Caco-2 (cell line): ENCODE results near the gene CKAP2L. TPM values are rescaled to one million over a fixed set of nuclear protein-coding genes. Genes with fewer than 3 reads are reported as not detected.

ENCODE experiments used
- BruUV-seq: library from RNA; stranded (reverse); fragments of 400-500 nt; replicated peaks from 2 replicates; lab custom pipeline; 2021; lab: Mats Ljungman, UMichigan
- CTCF ChIA-PET: fragments of 300-600 bp; sonication (Branson Sonifier 250); formaldehyde crosslinking; loops from one replicate; lab custom pipeline; 2022; ENCODE audit warnings: antibody characterized with exemption; lab: Charles Lee
- POLR2A ChIA-PET: fragments of 300-600 bp; sonication (Branson Sonifier 250); formaldehyde crosslinking; loops from one replicate; lab custom pipeline; 2022; ENCODE audit warnings: antibody characterized with exemption; lab: Charles Lee
- DNase-seq, 2 experiments: peaks; one replicate each; pipeline versions ENCODE4 v3.0.0 to v3.0.0-alpha.2; 2020 to 2022
- H3K27me3 ChIP-seq: replicated peaks from 2 replicates; pipeline ENCODE4 v1.6.0; 2011; ENCODE audit warnings: low read length; ENCODE audit not compliant: control insufficient read depth, insufficient read depth
- H3K36me3 ChIP-seq: 2 replicates; pipeline ENCODE4 v1.5.1; 2011; ENCODE audit warnings: low read length; ENCODE audit not compliant: control insufficient read depth, insufficient read depth
- H3K4me1 ChIP-seq: fragments of 250-450 bp; sonication (Bioruptor Pico); 2 replicates; pipeline ENCODE4 v1.5.1; 2020; ENCODE audit warnings: mild to moderate bottlenecking
- H3K4me3 ChIP-seq: 2 replicates; pipeline ENCODE4 v1.5.1; 2011; ENCODE audit warnings: low read depth, mild to moderate bottlenecking, control low read depth, low read length
- H3K9me3 ChIP-seq: fragments of 250-450 bp; sonication (Bioruptor Pico); 2 replicates; pipeline ENCODE4 v1.5.1; 2020; ENCODE audit warnings: mild to moderate bottlenecking, moderate library complexity
- H3K27ac Mint-ChIP-seq: one replicate; pipeline ENCODE4 v1.8.0; 2022; ENCODE audit warnings: mixed read lengths; ENCODE audit not compliant: unreplicated experiment
- H3K27me3 Mint-ChIP-seq: one replicate; pipeline ENCODE4 v1.8.0; 2022; ENCODE audit warnings: mixed read lengths; ENCODE audit not compliant: insufficient read depth, unreplicated experiment
- H3K36me3 Mint-ChIP-seq: one replicate; pipeline ENCODE4 v1.8.0; 2022; ENCODE audit warnings: mild to moderate bottlenecking, mixed read lengths; ENCODE audit not compliant: insufficient read depth, unreplicated experiment
- H3K4me1 Mint-ChIP-seq: one replicate; pipeline ENCODE4 v1.8.0; 2022; ENCODE audit warnings: low read depth, mixed read lengths; ENCODE audit not compliant: unreplicated experiment
- H3K4me3 Mint-ChIP-seq: one replicate; pipeline ENCODE4 v1.8.0; 2022; ENCODE audit warnings: mild to moderate bottlenecking, moderate library complexity, mixed read lengths; ENCODE audit not compliant: unreplicated experiment
- H3K9me3 Mint-ChIP-seq: one replicate; pipeline ENCODE4 v1.8.0; 2022; ENCODE audit warnings: mixed read lengths; ENCODE audit not compliant: unreplicated experiment
- intact Hi-C: fragments of 100-400 bp; cut with micrococcal nuclease; formaldehyde crosslinking; loops from one replicate; pipeline ENCODE4 v1.10.0; 2022; ENCODE audit not compliant: unreplicated experiment
- total RNA-seq: library from RNA; stranded (reverse); gene quantifications from 2 replicates; pipeline ENCODE4 v1.2.3, GENCODE V29; 2022
- TF ChIP-seq, protein P1 (sequence below), 2 experiments: fragments of 200-600 bp in 1 of 2; IDR thresholded peaks; 1 replicate in 1 of 2; 2 replicates in 1 of 2; pipeline versions ENCODE4 v1.5.1 to v1.8.0; 2011 to 2022; ENCODE audit warnings: antibody characterized with exemption in 1 of 2, control low read depth in 1 of 2, inconsistent platforms in 1 of 2, low read depth in 1 of 2, low read length in 1 of 2, mild to moderate bottlenecking in 1 of 2, moderate library complexity in 1 of 2; ENCODE audit not compliant: insufficient read depth in 1 of 2, severe bottlenecking in 1 of 2, unreplicated experiment in 1 of 2

CKAP2L gene
- total RNA-seq, 1 experiment from 2014 or later: 20.7 TPM

GRCh38 chr2:112693596-112693995, 70.8 kb downstream of the CKAP2L start:
- DNase-seq: no peak
- H3K9me3 Mint-ChIP-seq: no peaks in the 10 kb centered on the region
- no peaks in the 10 kb centered on the region for H3K27me3 Mint-ChIP-seq
- Histone ChIP-seq H3K4me1 (peaks cover 10% of the 10 kb centered on the region), H3K9me3 (no peaks in the 10 kb centered on the region), H3K27me3 (no peaks in the 10 kb centered on the region), H3K36me3 (no peaks in the 10 kb centered on the region), H3K4me3 (no peak overlapping the region)
- intact Hi-C loops: loop anchor here (5.0 kb wide), 1 partner anchor 46 kb away; the partner anchor contains the start of gene SLC20A1
- TF ChIP-seq, protein P1, sequence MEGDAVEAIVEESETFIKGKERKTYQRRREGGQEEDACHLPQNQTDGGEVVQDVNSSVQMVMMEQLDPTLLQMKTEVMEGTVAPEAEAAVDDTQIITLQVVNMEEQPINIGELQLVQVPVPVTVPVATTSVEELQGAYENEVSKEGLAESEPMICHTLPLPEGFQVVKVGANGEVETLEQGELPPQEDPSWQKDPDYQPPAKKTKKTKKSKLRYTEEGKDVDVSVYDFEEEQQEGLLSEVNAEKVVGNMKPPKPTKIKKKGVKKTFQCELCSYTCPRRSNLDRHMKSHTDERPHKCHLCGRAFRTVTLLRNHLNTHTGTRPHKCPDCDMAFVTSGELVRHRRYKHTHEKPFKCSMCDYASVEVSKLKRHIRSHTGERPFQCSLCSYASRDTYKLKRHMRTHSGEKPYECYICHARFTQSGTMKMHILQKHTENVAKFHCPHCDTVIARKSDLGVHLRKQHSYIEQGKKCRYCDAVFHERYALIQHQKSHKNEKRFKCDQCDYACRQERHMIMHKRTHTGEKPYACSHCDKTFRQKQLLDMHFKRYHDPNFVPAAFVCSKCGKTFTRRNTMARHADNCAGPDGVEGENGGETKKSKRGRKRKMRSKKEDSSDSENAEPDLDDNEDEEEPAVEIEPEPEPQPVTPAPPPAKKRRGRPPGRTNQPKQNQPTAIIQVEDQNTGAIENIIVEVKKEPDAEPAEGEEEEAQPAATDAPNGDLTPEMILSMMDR (IDR thresholded peaks at IDR 0.05; ENCODE audit: insufficient read depth in 1 of 2, low read depth in 1 of 2, low read length in 1 of 2, severe bottlenecking in 1 of 2, unreplicated experiment in 1 of 2): no peak
- ChIA-PET CTCF (interaction anchor here (1.6 kb wide), 1 partner anchor 48 kb away, joined by 9 read pairs; the partner anchor contains the start of gene SLC20A1), POLR2A (no interaction called here)
- no peak overlapping the region for H3K27ac Mint-ChIP-seq
- BruUV-seq: no TSS peak
- no peaks in the 10 kb centered on the region for H3K36me3 Mint-ChIP-seq
- no peak overlapping the region for H3K4me3 Mint-ChIP-seq
- H3K4me1 Mint-ChIP-seq: peaks cover 16% of the 10 kb centered on the region

DNA sequence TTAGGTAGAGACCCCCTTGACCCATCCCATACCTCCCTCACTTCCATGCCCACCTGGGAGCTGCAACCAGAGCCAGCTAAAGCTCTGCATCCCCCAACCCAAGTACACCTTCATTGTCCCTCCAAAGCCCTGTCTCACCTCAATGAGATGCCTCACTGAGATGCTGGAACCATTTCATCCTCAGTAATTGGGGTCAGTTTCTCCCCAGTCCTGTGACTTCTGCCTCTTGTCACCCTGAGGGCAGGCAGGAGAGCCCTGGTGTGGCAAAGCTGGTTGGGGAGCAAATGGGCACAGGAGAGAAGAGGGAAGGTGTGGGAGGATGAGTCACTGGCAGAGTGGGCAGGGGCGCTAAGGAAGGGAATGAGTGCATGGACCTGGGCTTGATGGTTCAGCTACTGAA, 71.5 kb downstream of the CKAP2L start:
- Histone ChIP-seq H3K27me3 (no peaks in the 10 kb centered on the region), H3K36me3 (no peaks in the 10 kb centered on the region), H3K4me1 (peaks cover 10% of the 10 kb centered on the region), H3K4me3 (no peak overlapping the region), H3K9me3 (no peaks in the 10 kb centered on the region)
- H3K36me3 Mint-ChIP-seq: no peaks in the 10 kb centered on the region
- no peaks in the 10 kb centered on the region for H3K27me3 Mint-ChIP-seq
- intact Hi-C loops: loop anchor here (1.0 to 5.0 kb wide), 2 partner anchors 33 to 46 kb away; partner anchors contain the start of gene SLC20A1
- H3K9me3 Mint-ChIP-seq: no peaks in the 10 kb centered on the region
- DNase-seq: no peak
- no peak overlapping the region for H3K4me3 Mint-ChIP-seq
- CTCF ChIA-PET: interaction anchor here (1.3 to 1.6 kb wide), 3 partner anchors 33 to 66 kb away, joined by 6 to 17 read pairs (median 9); partner anchors contain the start of gene SLC20A1
- BruUV-seq: no TSS peak
- POLR2A ChIA-PET: interaction anchor here (0.8 kb wide), 1 partner anchor 34 kb away, joined by 3 read pairs; no protein-coding TSS in a partner anchor
- TF ChIP-seq, protein P1 (IDR thresholded peaks at IDR 0.05; ENCODE audit: insufficient read depth in 1 of 2, low read depth in 1 of 2, low read length in 1 of 2, severe bottlenecking in 1 of 2, unreplicated experiment in 1 of 2): no peak
- H3K27ac Mint-ChIP-seq: peak overlapping the region; percentile 17
- peaks cover 16% of the 10 kb centered on the region for H3K4me1 Mint-ChIP-seq

- H3K4me3 Mint-ChIP-seq: no peak overlapping the region
- DNase-seq: peak; percentile 72 to 86
- POLR2A ChIA-PET: interaction anchor here (0.8 kb wide), 1 partner anchor 34 kb away, joined by 3 read pairs; no protein-coding TSS in a partner anchor
Observed at GRCh38 chr2:112692495-112692911, 71.9 kb downstream of the CKAP2L start.

More at GRCh38 chr2:112692495-112692911, 71.9 kb downstream of the CKAP2L start:
- Mint-ChIP-seq H3K27ac (peak overlapping the region; percentile 17), H3K4me1 (peaks cover 16% of the 10 kb centered on the region), H3K27me3 (no peaks in the 10 kb centered on the region), H3K36me3 (no peaks in the 10 kb centered on the region), H3K9me3 (no peaks in the 10 kb centered on the region)
- Histone ChIP-seq H3K9me3 (no peaks in the 10 kb centered on the region), H3K27me3 (no peaks in the 10 kb centered on the region), H3K36me3 (no peaks in the 10 kb centered on the region), H3K4me1 (peaks cover 10% of the 10 kb centered on the region), H3K4me3 (no peak overlapping the region)
- intact Hi-C loops: loop anchor here (1.0 to 5.0 kb wide), 2 partner anchors 34 to 45 kb away; partner anchors contain the start of gene SLC20A1
- TF ChIP-seq, protein P1 (IDR thresholded peaks at IDR 0.05; ENCODE audit: insufficient read depth in 1 of 2, low read depth in 1 of 2, low read length in 1 of 2, severe bottlenecking in 1 of 2, unreplicated experiment in 1 of 2): no peak
- BruUV-seq: no TSS peak
- CTCF ChIA-PET: interaction anchor here (1.3 to 1.6 kb wide), 3 partner anchors 34 to 66 kb away, joined by 6 to 17 read pairs (median 9); partner anchors contain the start of gene SLC20A1
